GM21515 (cell line): ENCODE data around the gene ELF1.
"Not testable (repeated sequence)": the region's sequence is repeated elsewhere in the genome, so short reads cannot be mapped to it uniquely, and the experiment has no call there.

Source experiments
- ATAC-seq: cut with Tn5 transposase; IDR thresholded peaks from one replicate; pipeline ENCODE4 v1.9.1; 2021; ENCODE audit not compliant: unreplicated experiment

The ELF1 gene

GRCh38 chr13:40895227-40896184 lies 123.6 kb downstream of the ELF1 start:
- no peak for ATAC-seq

- ATAC-seq = not testable (repeated sequence)
Observed at GRCh38 chr13:40893573-40893972, 125.5 kb downstream of the ELF1 start.

GRCh38 chr13:40886017-40886416 lies 133.1 kb downstream of the ELF1 start:
- ATAC-seq = no peak

- ATAC-seq = not testable (repeated sequence)
Observed at GRCh38 chr13:40884175-40884574, 134.9 kb downstream of the ELF1 start.
